GM13976 (cell line): ENCODE results near the gene HNRNPL.
"Not testable (repeated sequence)": the region's sequence is repeated elsewhere in the genome, so short reads cannot be mapped to it uniquely, and the experiment has no call there.

ENCODE experiments used
- DNase-seq: peaks from one replicate; pipeline ENCODE4 v3.0.0; 2012; ENCODE audit warnings: low spot score
- CTCF ChIP-seq: IDR thresholded peaks from 2 replicates; pipeline ENCODE4 v1.5.1; 2012; ENCODE audit warnings: borderline replicate concordance, mild to moderate bottlenecking; ENCODE audit not compliant: insufficient read depth; ENCODE audit errors: extremely low read depth, missing control alignments, control extremely low read depth
- in situ Hi-C: fragments of 300-500 bp; cut with MboI; formaldehyde crosslinking; loops from one replicate; pipeline ENCODE4 v1.12.0; 2022; ENCODE audit warnings: low sequenced_read_pairs, mixed read lengths, inconsistent platforms; ENCODE audit not compliant: unreplicated experiment

The HNRNPL gene

GRCh38 chr19:38819231-38819920 lies 30.4 kb downstream of the HNRNPL start:
- DNase-seq = peak; percentile 30
- in situ Hi-C loops = no loop called here
- TF ChIP-seq CTCF = no peak

GRCh38 chr19:38817081-38817480 lies 32.7 kb downstream of the HNRNPL start:
- no peak for DNase-seq
- in situ Hi-C loops = no loop called here
- TF ChIP-seq CTCF = no peak

- no peak for TF ChIP-seq CTCF
- in situ Hi-C loops = no loop called here
- no peak for DNase-seq
Observed at GRCh38 chr19:38816131-38816750, 33.5 kb downstream of the HNRNPL start.

GRCh38 chr19:38815059-38816001 lies 34.5 kb downstream of the HNRNPL start:
- in situ Hi-C loops = no loop called here
- TF ChIP-seq CTCF = no peak
- DNase-seq = no peak

GRCh38 chr19:38813932-38814331 lies 35.9 kb downstream of the HNRNPL start:
- in situ Hi-C loops, DNase-seq: not testable (repeated sequence)

GRCh38 chr19:38813323-38813722 lies 36.5 kb downstream of the HNRNPL start:
- TF ChIP-seq CTCF = no peak
- in situ Hi-C loops = no loop called here
- no peak for DNase-seq
